Epithelial cell of proximal tubule (primary cell): ENCODE measurements around the gene NAT14. TPM values are rescaled to one million over a fixed set of nuclear protein-coding genes. Genes with fewer than 3 reads are reported as not detected.
"Not testable (repeated sequence)": the region's sequence is repeated elsewhere in the genome, so short reads cannot be mapped to it uniquely, and the experiment has no call there.

Source experiments
- DNase-seq: peaks from one replicate; pipeline ENCODE4 v3.0.0-alpha.2; 2011; ENCODE audit warnings: low read depth
- H3K4me3 ChIP-seq: 2 replicates; pipeline ENCODE4 v1.5.1; 2011; ENCODE audit warnings: low read depth, mild to moderate bottlenecking, low read length
- total RNA-seq: library from RNA; depleted of rRNA; stranded (reverse); fragments of >200 nt; gene quantifications from 2 replicates; pipeline ENCODE4 v1.2.3, GENCODE V29; 2015
- TF ChIP-seq, protein P1 (sequence below): conservative IDR thresholded peaks from 2 replicates; pipeline ENCODE4 v1.5.1; 2012; ENCODE audit warnings: low read depth, mild to moderate bottlenecking, low read length

NAT14 gene
- total RNA-seq, 1 donor from 2014 or later, result 29.2 TPM

GRCh38 chr19:55493645-55494171, 8.7 kb downstream of the NAT14 start:
- TF ChIP-seq, protein P1, sequence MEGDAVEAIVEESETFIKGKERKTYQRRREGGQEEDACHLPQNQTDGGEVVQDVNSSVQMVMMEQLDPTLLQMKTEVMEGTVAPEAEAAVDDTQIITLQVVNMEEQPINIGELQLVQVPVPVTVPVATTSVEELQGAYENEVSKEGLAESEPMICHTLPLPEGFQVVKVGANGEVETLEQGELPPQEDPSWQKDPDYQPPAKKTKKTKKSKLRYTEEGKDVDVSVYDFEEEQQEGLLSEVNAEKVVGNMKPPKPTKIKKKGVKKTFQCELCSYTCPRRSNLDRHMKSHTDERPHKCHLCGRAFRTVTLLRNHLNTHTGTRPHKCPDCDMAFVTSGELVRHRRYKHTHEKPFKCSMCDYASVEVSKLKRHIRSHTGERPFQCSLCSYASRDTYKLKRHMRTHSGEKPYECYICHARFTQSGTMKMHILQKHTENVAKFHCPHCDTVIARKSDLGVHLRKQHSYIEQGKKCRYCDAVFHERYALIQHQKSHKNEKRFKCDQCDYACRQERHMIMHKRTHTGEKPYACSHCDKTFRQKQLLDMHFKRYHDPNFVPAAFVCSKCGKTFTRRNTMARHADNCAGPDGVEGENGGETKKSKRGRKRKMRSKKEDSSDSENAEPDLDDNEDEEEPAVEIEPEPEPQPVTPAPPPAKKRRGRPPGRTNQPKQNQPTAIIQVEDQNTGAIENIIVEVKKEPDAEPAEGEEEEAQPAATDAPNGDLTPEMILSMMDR, result no peak
- H3K4me3 ChIP-seq, result peak overlapping the region; percentile 33
- DNase-seq, result no peak

DNA sequence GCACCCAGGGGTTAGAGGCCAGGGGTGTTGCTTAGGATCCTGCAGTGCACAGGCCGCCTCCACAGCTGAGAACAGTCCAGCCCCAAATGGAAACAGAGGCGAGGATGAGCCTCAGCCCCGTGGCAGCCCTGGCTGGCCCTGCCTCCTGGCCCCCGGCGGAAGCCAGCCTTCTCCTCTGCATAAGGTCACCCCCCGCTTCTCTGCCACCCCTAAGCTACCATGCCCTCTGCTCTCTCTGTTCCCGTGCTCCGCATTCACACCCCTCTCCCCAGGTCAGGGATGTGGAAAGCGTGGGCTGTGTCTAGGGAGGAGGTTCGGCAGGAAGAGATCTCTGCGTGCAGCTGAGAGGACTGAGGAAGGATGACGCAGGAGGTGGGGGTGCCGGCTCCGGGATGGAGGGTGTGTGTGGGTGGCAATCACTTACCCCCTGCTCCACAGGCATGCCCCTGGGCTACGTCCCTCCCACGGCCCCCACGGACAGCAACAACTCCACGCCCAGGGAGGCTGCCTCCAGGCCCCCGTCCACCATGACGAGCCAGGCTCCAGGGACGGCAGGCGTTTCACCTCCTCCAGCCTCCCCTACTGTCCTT, 9.3 kb downstream of the NAT14 start:
- DNase-seq, result no peak
- TF ChIP-seq, protein P1, result no peak
- H3K4me3 ChIP-seq, result peak overlapping the region; percentile 33

DNA sequence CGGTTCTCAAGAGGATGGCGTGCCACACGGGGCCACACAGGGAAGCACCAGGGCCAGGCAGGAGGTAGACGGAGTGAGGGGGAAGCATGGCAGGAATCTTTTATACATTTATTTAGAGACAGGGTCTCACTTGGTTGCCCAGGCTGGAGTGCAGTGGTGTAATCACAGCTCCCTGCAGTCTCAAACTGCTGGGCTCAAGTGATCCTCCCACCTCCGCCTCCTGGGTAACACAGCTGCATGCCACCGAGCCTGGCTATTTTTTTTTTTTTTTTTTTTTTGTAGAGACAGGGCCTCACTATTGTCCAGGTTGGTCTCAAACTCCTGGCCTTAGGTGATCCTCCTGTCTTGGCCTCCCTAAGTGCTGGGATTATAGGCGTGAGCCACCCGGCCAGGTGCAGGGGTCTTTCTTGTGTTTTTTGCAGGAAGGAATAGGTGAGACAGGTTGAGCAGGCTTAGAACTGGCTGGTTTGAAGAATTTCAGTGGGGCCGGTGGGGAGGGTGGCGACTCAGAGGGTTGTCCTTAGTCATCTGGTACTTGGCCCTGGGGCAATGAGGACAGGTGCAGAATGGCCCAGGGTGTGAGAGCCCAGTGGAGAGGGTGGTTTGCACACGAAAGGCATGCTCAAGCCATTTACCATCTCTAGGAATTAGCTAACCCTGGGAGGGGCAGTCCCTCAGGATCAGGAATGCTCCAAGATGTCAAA, 10.8 kb downstream of the NAT14 start:
- DNase-seq, result no peak
- H3K4me3 ChIP-seq, result no peak overlapping the region
- TF ChIP-seq, protein P1, result no peak

GRCh38 chr19:55496820-55497219, 11.8 kb downstream of the NAT14 start:
- H3K4me3 ChIP-seq, DNase-seq: not testable (repeated sequence)

GRCh38 chr19:55497763-55498162, 12.8 kb downstream of the NAT14 start:
- no peak overlapping the region for H3K4me3 ChIP-seq
- TF ChIP-seq, protein P1, result no peak
- no peak for DNase-seq

DNA sequence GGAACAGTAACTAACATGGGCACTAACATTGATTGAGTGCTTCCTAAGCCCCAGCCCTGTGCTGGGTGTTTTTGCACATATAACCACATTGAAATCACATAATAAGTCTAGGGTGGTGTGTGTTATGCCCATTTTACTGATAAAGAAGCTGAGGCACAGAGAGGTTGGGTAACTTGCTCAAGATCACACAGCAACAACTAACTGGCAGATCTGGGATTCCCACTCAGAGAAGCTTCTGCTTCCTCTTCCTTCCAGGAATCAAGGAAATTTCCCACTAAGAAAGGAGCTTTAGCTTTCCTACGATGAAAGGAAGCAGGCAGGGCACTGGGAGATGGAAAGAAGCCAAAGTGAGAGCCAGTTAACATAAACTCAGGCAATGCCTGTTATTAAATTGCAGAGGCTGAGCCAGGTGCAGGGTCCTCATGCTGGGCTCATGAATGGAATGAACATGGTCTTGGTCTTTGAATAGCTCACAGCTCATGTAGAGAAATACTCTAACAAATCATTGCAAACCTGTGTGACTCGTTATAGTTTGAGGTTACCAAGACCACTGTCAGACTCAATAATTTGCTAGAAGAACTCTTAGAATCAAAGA, 13.4 kb downstream of the NAT14 start:
- no peak overlapping the region for H3K4me3 ChIP-seq
- no peak for DNase-seq
- TF ChIP-seq, protein P1, result no peak

DNA sequence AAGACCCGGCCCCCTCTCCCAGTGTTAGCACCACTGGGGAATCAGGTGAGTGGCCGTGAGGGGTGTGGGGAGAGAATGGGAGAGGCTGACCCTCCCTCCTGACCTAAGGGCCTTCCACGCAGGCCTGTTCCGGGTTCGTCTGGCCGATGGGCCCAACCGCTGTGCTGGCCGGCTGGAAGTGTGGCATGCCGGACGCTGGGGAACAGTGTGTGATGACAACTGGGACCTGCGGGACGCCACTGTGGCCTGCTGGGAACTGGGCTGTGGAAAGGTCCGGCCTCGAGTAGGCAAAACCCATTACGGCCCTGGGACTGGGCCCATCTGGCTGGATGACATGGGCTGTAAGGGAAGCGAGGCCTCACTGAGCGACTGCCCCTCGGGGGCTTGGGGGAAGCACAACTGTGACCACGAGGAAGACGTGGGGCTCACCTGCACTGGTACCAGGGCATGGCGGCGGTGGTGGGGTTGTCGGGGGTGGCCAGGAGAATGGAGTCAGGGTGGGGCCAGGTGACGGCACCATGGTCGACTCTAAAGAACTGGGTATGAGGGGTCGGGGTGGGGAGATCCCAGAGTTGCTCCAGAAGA, 15.5 kb downstream of the NAT14 start:
- DNase-seq, result no peak
- TF ChIP-seq, protein P1, result no peak
- H3K4me3 ChIP-seq, result no peak overlapping the region
